ENCODE data around the gene BICRAL.
"Not testable (repeated sequence)": the region's sequence is repeated elsewhere in the genome, so short reads cannot be mapped to it uniquely, and the experiment has no call there.

Gene BICRAL, protein sequence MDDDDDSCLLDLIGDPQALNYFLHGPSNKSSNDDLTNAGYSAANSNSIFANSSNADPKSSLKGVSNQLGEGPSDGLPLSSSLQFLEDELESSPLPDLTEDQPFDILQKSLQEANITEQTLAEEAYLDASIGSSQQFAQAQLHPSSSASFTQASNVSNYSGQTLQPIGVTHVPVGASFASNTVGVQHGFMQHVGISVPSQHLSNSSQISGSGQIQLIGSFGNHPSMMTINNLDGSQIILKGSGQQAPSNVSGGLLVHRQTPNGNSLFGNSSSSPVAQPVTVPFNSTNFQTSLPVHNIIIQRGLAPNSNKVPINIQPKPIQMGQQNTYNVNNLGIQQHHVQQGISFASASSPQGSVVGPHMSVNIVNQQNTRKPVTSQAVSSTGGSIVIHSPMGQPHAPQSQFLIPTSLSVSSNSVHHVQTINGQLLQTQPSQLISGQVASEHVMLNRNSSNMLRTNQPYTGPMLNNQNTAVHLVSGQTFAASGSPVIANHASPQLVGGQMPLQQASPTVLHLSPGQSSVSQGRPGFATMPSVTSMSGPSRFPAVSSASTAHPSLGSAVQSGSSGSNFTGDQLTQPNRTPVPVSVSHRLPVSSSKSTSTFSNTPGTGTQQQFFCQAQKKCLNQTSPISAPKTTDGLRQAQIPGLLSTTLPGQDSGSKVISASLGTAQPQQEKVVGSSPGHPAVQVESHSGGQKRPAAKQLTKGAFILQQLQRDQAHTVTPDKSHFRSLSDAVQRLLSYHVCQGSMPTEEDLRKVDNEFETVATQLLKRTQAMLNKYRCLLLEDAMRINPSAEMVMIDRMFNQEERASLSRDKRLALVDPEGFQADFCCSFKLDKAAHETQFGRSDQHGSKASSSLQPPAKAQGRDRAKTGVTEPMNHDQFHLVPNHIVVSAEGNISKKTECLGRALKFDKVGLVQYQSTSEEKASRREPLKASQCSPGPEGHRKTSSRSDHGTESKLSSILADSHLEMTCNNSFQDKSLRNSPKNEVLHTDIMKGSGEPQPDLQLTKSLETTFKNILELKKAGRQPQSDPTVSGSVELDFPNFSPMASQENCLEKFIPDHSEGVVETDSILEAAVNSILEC

DNA sequence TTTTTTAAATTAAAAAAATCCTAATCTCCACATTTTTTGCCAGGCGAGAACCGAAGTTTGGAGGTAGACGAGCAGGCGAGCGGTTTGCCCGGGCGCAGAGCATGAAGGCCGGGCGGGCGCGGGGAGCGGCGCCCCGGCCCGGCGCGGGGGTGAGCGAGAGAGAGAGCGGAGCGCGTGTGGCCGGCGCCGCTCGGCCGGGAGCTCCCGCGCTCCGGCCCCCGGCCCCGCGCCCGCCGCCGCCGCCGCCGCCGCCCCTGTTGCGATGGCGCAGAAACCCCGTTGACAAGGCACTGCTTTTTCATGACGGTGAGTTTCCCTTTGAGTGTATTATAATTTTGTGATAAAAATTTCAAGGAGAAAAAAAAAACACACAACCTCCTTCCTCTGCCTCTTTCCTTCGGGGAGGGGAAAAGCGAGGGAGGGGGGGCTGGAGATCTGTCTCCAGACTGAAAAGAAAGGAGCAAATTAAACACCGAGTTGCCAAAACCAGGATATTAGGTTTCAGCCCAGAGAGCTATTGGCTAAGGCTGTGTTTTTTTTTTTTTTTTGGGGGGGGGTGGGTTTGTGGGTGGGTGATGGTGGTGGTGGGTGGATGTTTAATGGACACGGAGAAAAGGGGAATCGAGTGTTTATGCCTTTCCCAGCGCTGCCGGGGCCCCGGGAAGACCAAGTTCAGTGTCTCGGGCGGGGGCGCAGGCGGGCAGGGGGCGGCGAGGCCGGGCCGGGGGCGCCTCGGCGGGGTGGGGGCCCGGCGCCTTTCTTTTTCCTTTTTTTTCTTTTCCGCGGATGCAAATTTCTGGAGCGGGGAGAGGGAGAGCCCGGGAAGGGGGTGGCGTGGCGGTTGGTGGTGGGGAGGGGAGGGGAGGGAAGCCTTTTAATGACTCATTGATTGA lies at the start of gene BICRAL:
BICRAL (plus strand) TSS at position 257 of the 893 bp plus-strand sequence. CDS start 39,971 bp downstream, outside the sequence.
- TF ChIP-seq, protein P1, sequence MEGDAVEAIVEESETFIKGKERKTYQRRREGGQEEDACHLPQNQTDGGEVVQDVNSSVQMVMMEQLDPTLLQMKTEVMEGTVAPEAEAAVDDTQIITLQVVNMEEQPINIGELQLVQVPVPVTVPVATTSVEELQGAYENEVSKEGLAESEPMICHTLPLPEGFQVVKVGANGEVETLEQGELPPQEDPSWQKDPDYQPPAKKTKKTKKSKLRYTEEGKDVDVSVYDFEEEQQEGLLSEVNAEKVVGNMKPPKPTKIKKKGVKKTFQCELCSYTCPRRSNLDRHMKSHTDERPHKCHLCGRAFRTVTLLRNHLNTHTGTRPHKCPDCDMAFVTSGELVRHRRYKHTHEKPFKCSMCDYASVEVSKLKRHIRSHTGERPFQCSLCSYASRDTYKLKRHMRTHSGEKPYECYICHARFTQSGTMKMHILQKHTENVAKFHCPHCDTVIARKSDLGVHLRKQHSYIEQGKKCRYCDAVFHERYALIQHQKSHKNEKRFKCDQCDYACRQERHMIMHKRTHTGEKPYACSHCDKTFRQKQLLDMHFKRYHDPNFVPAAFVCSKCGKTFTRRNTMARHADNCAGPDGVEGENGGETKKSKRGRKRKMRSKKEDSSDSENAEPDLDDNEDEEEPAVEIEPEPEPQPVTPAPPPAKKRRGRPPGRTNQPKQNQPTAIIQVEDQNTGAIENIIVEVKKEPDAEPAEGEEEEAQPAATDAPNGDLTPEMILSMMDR (IDR thresholded peaks at IDR 0.05; ENCODE audit: borderline replicate concordance, control extremely low read depth, extremely low read depth, insufficient read depth, missing control alignments): no peak
- in situ Hi-C loops (cut with MboI; ENCODE audit: low sequenced_read_pairs, unreplicated experiment): no loop called here
- DNase-seq (ENCODE audit: low spot score): peak; percentile 72

DNA sequence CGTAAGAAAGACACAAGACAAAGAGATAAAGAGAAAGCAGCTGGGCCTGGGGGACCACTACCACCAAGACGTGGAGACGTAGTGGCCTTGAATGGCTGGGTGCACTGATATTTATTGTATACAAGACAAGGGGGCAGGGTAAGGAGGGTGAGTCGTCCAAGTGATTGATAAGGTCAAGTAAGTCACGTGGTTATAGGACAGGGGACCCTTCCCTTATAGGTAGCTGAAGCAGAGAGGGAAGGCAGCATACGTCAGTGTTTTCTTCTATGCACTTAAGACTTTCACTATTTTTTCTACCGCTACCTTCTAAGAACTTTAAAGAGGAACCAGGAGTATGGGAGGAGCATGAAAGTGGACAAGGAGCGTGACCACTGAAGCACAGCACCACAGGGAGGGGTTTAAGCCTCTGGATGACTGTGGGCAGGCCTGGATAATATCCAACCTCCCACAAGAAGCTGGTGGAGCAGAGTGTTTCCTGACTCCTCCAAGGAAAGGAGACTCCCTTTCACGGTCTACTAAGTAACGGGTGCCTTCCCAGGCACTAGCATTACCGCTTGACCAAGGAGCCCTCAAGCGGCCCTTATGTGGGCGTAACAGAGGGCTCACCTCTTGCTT lies 47.9 kb upstream of the BICRAL start:
- in situ Hi-C loops (cut with MboI; ENCODE audit: low sequenced_read_pairs, unreplicated experiment); DNase-seq (ENCODE audit: low spot score): not testable (repeated sequence)

DNA sequence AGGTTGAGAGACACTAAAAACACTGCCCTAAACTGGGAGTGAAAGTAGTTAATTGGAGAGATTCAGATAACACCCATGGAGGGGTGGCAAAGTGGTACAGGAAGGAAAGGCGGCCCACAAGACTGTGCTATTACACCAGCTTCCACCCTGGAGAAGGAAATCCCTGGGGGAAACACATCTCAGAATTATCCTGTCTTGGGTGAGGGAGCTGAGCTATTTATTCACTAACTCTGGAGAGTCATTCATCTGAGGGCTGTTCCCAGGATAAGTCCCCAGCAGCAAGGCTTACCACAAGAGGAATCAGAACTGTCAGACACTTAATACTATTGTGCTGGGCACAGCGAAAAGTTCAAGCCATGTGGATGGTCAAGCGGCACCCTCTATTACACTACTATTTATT lies 45.9 kb upstream of the BICRAL start:
- no peak for DNase-seq (ENCODE audit: low spot score)
- in situ Hi-C loops (cut with MboI; ENCODE audit: low sequenced_read_pairs, unreplicated experiment): no loop called here
- TF ChIP-seq, protein P1 (IDR thresholded peaks at IDR 0.05; ENCODE audit: borderline replicate concordance, control extremely low read depth, extremely low read depth, insufficient read depth, missing control alignments): no peak

DNA sequence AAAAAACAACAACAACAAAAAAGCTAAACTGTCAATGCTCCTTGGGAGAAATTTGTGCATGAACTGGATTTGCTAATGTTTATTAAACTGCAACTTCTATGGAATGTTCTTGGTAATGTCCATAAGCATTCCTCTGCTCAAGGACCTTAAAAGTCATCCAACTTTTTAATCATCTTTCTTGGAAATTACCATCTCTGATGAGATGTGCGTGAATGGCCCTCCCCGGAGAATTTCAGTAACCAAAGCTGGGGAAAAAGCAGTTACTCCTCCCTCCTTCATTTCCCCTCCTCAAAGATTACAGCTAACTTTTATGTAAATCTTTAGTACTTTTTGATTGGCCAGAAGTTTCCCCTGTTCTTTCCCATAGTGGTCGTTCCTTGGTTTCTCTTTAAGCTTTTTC lies 41.1 kb upstream of the BICRAL start:
- in situ Hi-C loops (cut with MboI; ENCODE audit: low sequenced_read_pairs, unreplicated experiment): no loop called here
- DNase-seq (ENCODE audit: low spot score): peak; percentile 6
- TF ChIP-seq, protein P1 (IDR thresholded peaks at IDR 0.05; ENCODE audit: borderline replicate concordance, control extremely low read depth, extremely low read depth, insufficient read depth, missing control alignments): no peak

DNA sequence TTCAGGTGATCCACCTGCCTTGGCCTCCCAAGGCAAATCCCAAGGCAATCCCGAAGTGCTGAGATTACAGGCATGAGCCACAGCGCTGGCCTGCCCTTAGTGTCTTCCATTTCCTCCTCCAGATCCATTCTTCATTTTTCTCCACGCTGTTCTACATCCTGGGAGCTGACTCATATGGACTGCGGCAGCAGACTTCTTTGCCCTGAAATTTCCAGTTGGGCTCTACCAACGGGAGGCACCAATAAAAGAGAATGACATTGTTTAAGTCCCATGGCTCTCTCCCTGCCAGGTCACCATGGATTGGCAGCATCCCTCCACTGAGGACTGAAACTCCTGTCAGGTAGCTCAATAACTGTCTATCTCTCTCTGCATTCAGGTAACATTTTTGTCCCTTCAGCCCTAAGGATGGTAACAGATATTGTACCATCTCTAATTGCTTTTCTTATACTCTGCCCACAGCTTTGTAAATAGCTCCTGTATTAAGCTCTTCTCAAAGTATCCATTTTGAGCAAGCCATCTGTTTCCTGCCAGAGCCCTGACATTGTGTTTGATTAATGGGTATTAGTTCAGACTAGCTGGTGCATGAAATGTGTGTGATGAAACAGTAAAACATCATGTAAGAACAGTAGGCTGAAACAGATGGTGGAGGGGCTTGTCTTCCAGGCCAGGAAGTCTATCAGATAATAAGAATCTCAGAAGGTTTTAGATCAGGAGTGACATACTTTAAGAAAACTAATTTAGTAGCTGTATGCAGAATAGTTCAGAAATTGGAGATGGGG lies 39.5 kb upstream of the BICRAL start:
- DNase-seq (ENCODE audit: low spot score): no peak
- TF ChIP-seq, protein P1 (IDR thresholded peaks at IDR 0.05; ENCODE audit: borderline replicate concordance, control extremely low read depth, extremely low read depth, insufficient read depth, missing control alignments): no peak
- in situ Hi-C loops (cut with MboI; ENCODE audit: low sequenced_read_pairs, unreplicated experiment): no loop called here
